SK-N-MC (cell line): ENCODE results near the gene ARHGAP18.

Source experiments
- EZH2 ChIP-seq: fragments of 200-600 bp; sonication (generic); IDR thresholded peaks from one replicate; pipeline ENCODE4 v1.6.1; 2017; ENCODE audit warnings: antibody characterized with exemption
- FOXP2 ChIP-seq: optimal IDR thresholded peaks from 2 replicates; pipeline ENCODE3; 2011; ENCODE audit warnings: mild to moderate bottlenecking, moderate library complexity; ENCODE audit not compliant: insufficient read depth; ENCODE audit errors: extremely low read length, control extremely low read depth
- POLR2AphosphoS5 ChIP-seq: IDR thresholded peaks from 2 replicates; pipeline ENCODE4 v1.6.1; 2012; ENCODE audit warnings: mild to moderate bottlenecking, low read depth, low read length, borderline replicate concordance

DNA sequence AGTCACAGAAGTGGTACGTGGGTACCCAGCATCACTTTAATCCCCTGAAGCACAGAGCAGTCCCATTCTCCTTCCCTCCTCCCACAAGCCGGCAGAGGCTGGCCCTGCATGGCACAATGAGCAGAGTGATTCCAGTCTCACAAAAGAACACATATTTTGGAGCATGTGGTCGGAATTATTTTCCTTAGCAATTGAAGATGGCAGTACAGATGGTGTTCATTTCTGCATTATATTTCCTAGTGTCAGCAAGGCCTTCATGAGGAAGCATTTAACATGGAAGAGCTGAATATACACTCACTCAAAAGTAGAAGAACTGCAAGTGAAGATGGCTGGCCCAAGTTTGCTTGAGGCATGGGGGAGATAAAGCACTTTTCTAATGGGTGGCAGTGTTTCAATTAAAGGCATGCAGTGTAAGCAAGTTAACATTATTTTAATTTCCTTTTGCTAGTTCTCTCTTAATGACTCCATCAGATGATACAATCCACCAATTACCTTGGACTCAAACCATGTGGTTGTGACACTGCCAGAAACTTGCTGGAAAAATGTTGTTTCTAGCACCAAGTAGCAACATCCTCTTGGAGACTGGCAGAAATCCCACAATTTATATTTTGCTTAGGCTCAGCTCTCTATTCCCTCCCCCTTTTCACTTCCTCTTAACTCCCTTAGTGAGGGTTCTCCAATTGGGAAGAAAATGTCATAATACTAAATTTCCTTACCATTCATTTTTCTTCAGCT lies 74.4 kb downstream of the ARHGAP18 start:
- TF ChIP-seq EZH2: no peak
- TF ChIP-seq POLR2AphosphoS5: no peak
- no peak for TF ChIP-seq FOXP2
